Measurements from ENCODE around the gene GRHL1. TPM values are rescaled to one million over a fixed set of nuclear protein-coding genes. Genes with fewer than 3 reads are reported as not detected.
"Not testable (repeated sequence)": the region's sequence is repeated elsewhere in the genome, so short reads cannot be mapped to it uniquely, and the experiment has no call there.

The GRHL1 gene
- total RNA-seq, 1 experiment from 2014 or later = 11.6 TPM

- Mint-ChIP-seq H3K4me1 (ENCODE audit: low read depth, unreplicated experiment) (no peaks in the 10 kb centered on the region), H3K27me3 (ENCODE audit: insufficient read depth, unreplicated experiment) (no peaks in the 10 kb centered on the region), H3K27ac (ENCODE audit: unreplicated experiment) (no peak overlapping the region), H3K36me3 (ENCODE audit: insufficient read depth, unreplicated experiment) (peaks cover 6% of the 10 kb centered on the region), H3K9me3 (ENCODE audit: unreplicated experiment) (no peaks in the 10 kb centered on the region), H3K4me3 (ENCODE audit: unreplicated experiment) (no peak overlapping the region)
- intact Hi-C loops (cut with micrococcal nuclease; ENCODE audit: unreplicated experiment) = no loop called here
- DNase-seq = no peak
- no peak overlapping the region for H3K4me3 ChIP-seq (ENCODE audit: low read depth, low read length)
- TF ChIP-seq CTCF (IDR thresholded peaks at IDR 0.05; ENCODE audit: insufficient read depth in 1 of 2, low read depth in 1 of 2, low read length in 1 of 2, severe bottlenecking in 1 of 2, unreplicated experiment in 1 of 2) = no peak
- no peaks in the 10 kb centered on the region for H3K27me3 ChIP-seq (replicated peaks; ENCODE audit: control insufficient read depth, insufficient read depth, low read length)
- H3K9me3 ChIP-seq = no peaks in the 10 kb centered on the region
- CTCF ChIA-PET = no interaction called here
- H3K36me3 ChIP-seq (ENCODE audit: control insufficient read depth, insufficient read depth, low read length) = no peaks in the 10 kb centered on the region
- POLR2A ChIA-PET = no interaction called here
- no TSS peak for BruUV-seq (replicated peaks)
- H3K4me1 ChIP-seq = no peaks in the 10 kb centered on the region
Observed at GRCh38 chr2:9919512-9919911, 32.0 kb upstream of the GRHL1 start.

- H3K36me3 Mint-ChIP-seq (ENCODE audit: insufficient read depth, unreplicated experiment); H3K4me3 ChIP-seq (ENCODE audit: low read depth, low read length); DNase-seq; H3K4me1 Mint-ChIP-seq (ENCODE audit: low read depth, unreplicated experiment); intact Hi-C loops (cut with micrococcal nuclease; ENCODE audit: unreplicated experiment); H3K27ac Mint-ChIP-seq (ENCODE audit: unreplicated experiment); H3K27me3 Mint-ChIP-seq (ENCODE audit: insufficient read depth, unreplicated experiment); H3K4me1 ChIP-seq; H3K4me3 Mint-ChIP-seq (ENCODE audit: unreplicated experiment); POLR2A ChIA-PET; H3K9me3 Mint-ChIP-seq (ENCODE audit: unreplicated experiment); H3K27me3 ChIP-seq (replicated peaks; ENCODE audit: control insufficient read depth, insufficient read depth, low read length); H3K36me3 ChIP-seq (ENCODE audit: control insufficient read depth, insufficient read depth, low read length); BruUV-seq (replicated peaks); H3K9me3 ChIP-seq: not testable (repeated sequence)
- CTCF ChIA-PET = interaction anchor here (0.6 kb wide), 1 partner anchor 112 kb away, joined by 3 read pairs; no protein-coding TSS in a partner anchor
Observed at GRCh38 chr2:9927020-9927419, 24.5 kb upstream of the GRHL1 start.

- Mint-ChIP-seq H3K4me1 (ENCODE audit: low read depth, unreplicated experiment) (peaks cover 19% of the 10 kb centered on the region), H3K36me3 (ENCODE audit: insufficient read depth, unreplicated experiment) (peaks cover 15% of the 10 kb centered on the region), H3K27me3 (ENCODE audit: insufficient read depth, unreplicated experiment) (no peaks in the 10 kb centered on the region), H3K9me3 (ENCODE audit: unreplicated experiment) (no peaks in the 10 kb centered on the region), H3K27ac (ENCODE audit: unreplicated experiment) (no peak overlapping the region), H3K4me3 (ENCODE audit: unreplicated experiment) (no peak overlapping the region)
- Histone ChIP-seq H3K4me3 (ENCODE audit: low read depth, low read length) (no peak overlapping the region), H3K36me3 (ENCODE audit: control insufficient read depth, insufficient read depth, low read length) (no peaks in the 10 kb centered on the region), H3K9me3 (no peaks in the 10 kb centered on the region), H3K27me3 (replicated peaks; ENCODE audit: control insufficient read depth, insufficient read depth, low read length) (no peaks in the 10 kb centered on the region), H3K4me1 (peaks cover 18% of the 10 kb centered on the region)
- DNase-seq = no peak
- ChIA-PET CTCF (no interaction called here), POLR2A (interaction anchor here (0.6 kb wide), 1 partner anchor 224 kb away, joined by 3 read pairs; no protein-coding TSS in a partner anchor)
- intact Hi-C loops (cut with micrococcal nuclease; ENCODE audit: unreplicated experiment) = no loop called here
- no peak for TF ChIP-seq CTCF (IDR thresholded peaks at IDR 0.05; ENCODE audit: insufficient read depth in 1 of 2, low read depth in 1 of 2, low read length in 1 of 2, severe bottlenecking in 1 of 2, unreplicated experiment in 1 of 2)
- no TSS peak for BruUV-seq (replicated peaks)
Observed at GRCh38 chr2:9937258-9937657, 14.2 kb upstream of the GRHL1 start.

- ChIA-PET CTCF (no interaction called here), POLR2A (interaction anchor here (0.6 kb wide), 1 partner anchor 225 kb away, joined by 3 read pairs; no protein-coding TSS in a partner anchor)
- H3K4me3 Mint-ChIP-seq (ENCODE audit: unreplicated experiment) = no peak overlapping the region
- H3K27ac Mint-ChIP-seq (ENCODE audit: unreplicated experiment) = no peak overlapping the region
- BruUV-seq (replicated peaks) = no TSS peak
- Histone ChIP-seq H3K27me3 (replicated peaks; ENCODE audit: control insufficient read depth, insufficient read depth, low read length) (no peaks in the 10 kb centered on the region), H3K36me3 (ENCODE audit: control insufficient read depth, insufficient read depth, low read length) (no peaks in the 10 kb centered on the region), H3K9me3 (no peaks in the 10 kb centered on the region), H3K4me3 (ENCODE audit: low read depth, low read length) (no peak overlapping the region), H3K4me1 (peaks cover 18% of the 10 kb centered on the region)
- peaks cover 13% of the 10 kb centered on the region for H3K36me3 Mint-ChIP-seq (ENCODE audit: insufficient read depth, unreplicated experiment)
- H3K4me1 Mint-ChIP-seq (ENCODE audit: low read depth, unreplicated experiment) = peaks cover 26% of the 10 kb centered on the region
- no peaks in the 10 kb centered on the region for H3K27me3 Mint-ChIP-seq (ENCODE audit: insufficient read depth, unreplicated experiment)
- H3K9me3 Mint-ChIP-seq (ENCODE audit: unreplicated experiment) = no peaks in the 10 kb centered on the region
- no peak for DNase-seq
- no peak for TF ChIP-seq CTCF (IDR thresholded peaks at IDR 0.05; ENCODE audit: insufficient read depth in 1 of 2, low read depth in 1 of 2, low read length in 1 of 2, severe bottlenecking in 1 of 2, unreplicated experiment in 1 of 2)
- intact Hi-C loops (cut with micrococcal nuclease; ENCODE audit: unreplicated experiment) = no loop called here
Observed at GRCh38 chr2:9937968-9938367, 13.5 kb upstream of the GRHL1 start.

All from Caco-2 (cell line).